GM12874 (cell line): Measurements from ENCODE around the gene TRPV2.

ENCODE experiments used
- TF ChIP-seq, protein P1 (sequence below): IDR thresholded peaks from 2 replicates; pipeline ENCODE4 v1.5.1; 2011; ENCODE audit warnings: low read depth, mild to moderate bottlenecking, control low read depth, low read length, moderate library complexity; ENCODE audit not compliant: insufficient read depth

The TRPV2 gene

DNA sequence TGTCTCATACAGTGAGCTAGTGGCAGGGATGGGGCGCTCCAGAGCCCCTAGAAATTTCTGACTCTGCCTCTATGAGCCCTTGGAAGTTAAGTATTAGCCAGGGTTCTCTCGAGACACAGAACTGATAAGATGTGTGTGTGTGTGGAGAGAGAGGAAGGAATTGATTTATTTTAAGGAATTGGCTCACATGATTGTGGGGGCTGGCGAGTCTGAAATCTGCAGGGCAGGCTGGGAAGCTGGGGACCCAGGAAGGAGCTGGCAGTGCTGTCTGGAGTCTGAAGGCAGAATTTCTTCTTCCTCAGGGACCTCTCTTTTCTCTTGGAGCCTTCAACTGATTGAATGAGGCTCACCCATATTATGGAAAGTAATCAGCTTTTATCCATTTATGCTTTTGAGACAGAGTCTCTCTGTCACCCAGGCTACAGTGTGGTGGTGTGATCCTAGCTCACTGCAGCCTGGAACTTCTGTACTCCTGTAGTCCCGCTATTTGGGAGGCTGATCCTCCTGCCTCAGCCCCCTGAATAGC is 59.9 kb downstream of the TRPV2 start:
- TF ChIP-seq, protein P1, sequence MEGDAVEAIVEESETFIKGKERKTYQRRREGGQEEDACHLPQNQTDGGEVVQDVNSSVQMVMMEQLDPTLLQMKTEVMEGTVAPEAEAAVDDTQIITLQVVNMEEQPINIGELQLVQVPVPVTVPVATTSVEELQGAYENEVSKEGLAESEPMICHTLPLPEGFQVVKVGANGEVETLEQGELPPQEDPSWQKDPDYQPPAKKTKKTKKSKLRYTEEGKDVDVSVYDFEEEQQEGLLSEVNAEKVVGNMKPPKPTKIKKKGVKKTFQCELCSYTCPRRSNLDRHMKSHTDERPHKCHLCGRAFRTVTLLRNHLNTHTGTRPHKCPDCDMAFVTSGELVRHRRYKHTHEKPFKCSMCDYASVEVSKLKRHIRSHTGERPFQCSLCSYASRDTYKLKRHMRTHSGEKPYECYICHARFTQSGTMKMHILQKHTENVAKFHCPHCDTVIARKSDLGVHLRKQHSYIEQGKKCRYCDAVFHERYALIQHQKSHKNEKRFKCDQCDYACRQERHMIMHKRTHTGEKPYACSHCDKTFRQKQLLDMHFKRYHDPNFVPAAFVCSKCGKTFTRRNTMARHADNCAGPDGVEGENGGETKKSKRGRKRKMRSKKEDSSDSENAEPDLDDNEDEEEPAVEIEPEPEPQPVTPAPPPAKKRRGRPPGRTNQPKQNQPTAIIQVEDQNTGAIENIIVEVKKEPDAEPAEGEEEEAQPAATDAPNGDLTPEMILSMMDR, result no peak

GRCh38 chr17:16477255-16477654 is 61.9 kb downstream of the TRPV2 start:
- TF ChIP-seq, protein P1, result no peak

- TF ChIP-seq, protein P1, result no peak
Observed at GRCh38 chr17:16477666-16478065, 62.3 kb downstream of the TRPV2 start.

DNA sequence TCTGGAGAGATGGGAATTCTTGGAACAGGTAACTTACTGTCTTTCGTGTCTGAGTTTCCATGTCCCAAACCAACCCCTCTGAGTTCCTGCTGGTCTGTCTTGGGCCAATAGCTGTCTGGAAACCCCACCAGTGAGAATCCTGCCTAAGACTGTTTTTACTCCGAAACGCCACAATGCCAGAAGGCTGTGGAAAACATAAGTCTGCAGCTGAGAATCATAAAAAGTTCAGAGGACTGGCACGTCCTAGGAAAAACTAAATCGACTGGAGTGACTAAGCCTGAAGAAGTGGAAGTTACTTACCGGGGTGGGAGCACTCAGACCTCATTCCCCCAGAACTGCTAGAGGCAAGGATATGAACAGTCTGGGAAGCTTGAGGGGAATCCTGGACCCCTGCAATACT is 63.3 kb downstream of the TRPV2 start:
- TF ChIP-seq, protein P1, result no peak

GRCh38 chr17:16479264-16479663 is 63.9 kb downstream of the TRPV2 start:
- TF ChIP-seq, protein P1, result no peak

GRCh38 chr17:16480995-16481394 is 65.6 kb downstream of the TRPV2 start:
- TF ChIP-seq, protein P1, result no peak

DNA sequence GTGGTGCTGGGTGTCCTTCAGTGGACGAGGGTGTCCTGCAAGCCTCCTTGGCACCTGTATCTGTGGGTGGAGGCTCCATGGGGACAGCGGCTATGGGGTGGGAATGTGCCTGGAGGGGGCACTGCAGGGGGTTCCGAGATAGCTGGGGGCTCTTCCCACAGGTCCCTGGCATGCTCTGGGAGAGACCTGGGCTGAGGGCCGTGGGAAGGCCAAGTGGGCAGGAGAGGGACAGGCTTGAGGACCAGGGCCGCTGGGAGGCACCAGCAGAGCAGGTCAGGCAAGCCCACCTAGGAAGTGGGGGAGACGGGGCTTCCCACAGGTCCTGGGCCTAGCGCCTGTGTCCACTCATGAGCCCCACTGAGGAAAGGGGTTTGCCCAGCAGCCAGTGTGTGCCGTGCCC is 66.9 kb downstream of the TRPV2 start:
- TF ChIP-seq, protein P1, result no peak

DNA sequence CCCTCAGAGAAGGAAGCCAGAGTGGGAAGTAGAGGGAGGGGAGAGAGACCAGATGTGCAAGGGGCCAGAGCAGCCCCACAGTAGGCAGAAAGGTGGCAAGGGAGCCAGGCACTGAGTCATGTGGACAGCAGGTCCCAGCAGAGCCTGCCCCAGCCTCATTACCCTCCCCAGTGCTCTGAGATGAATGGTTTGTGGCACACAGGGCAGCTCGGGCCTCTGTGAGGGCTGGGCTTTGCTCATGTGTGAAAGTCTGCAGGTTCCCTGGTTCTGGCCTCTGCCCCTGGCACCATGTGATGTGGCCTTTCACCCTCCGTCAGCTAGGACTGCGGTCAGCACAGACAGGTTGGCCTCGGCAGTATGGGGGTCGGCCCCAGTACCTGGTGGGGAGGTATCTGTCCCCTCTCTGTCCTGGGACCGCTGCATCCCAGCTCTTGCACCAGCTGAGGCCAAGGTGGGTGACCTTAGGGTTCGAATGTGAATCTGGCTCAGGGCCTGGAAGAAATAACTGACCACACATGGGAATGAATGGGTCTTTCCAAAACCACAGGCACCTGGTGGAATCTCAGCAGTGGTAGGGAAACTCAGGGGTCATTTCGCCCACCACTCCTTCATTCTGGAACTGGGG is 67.8 kb downstream of the TRPV2 start:
- TF ChIP-seq, protein P1, result no peak
